B cell (primary cell): ENCODE measurements around the gene TTLL10. TPM values are rescaled to one million over a fixed set of nuclear protein-coding genes. Genes with fewer than 3 reads are reported as not detected.

Experiments
- ATAC-seq: fragments of 200-7000 bp; cut with Tn5 transposase; one replicate; pipeline ENCODE4 v1.10.0; 2021; ENCODE audit warnings: low read depth, mild to moderate bottlenecking, moderate number of reproducible peaks, moderate library complexity
- CTCF ChIA-PET: fragments of 350-600 bp; sonication (Branson Sonifier 250); formaldehyde crosslinking; loops from one replicate; lab custom pipeline; 2021; ENCODE audit warnings: antibody characterized with exemption, inconsistent platforms; lab: Charles Lee
- POLR2A ChIA-PET: fragments of 350-600 bp; sonication (Branson Sonifier 250); formaldehyde crosslinking; loops from one replicate; lab custom pipeline; 2021; ENCODE audit warnings: antibody characterized with exemption; lab: Charles Lee
- DNase-seq: peaks from one replicate; pipeline ENCODE4 v3.0.0; 2013
- H2AFZ ChIP-seq: 2 replicates; pipeline ENCODE4 v1.6.1; 2012; ENCODE audit warnings: mild to moderate bottlenecking, low read depth, low read length; ENCODE audit not compliant: insufficient read depth, poor library complexity, severe bottlenecking
- H3K27ac ChIP-seq, 2 donors: 1 replicate in 1 of 2; 2 replicates in 1 of 2; pipeline ENCODE4 v1.5.1; 2012 to 2013; ENCODE audit warnings: low read length in 2 of 2, mild to moderate bottlenecking in 2 of 2, moderate library complexity in 1 of 2
- H3K27me3 ChIP-seq, 4 experiments: fragments of 200-600 bp in 1 of 4; sonication (generic) in 1 of 4; replicated peaks in 1 of 4; 1 replicate in 2 of 4; 2 replicates in 2 of 4; pipeline versions ENCODE4 v1.6.1 to v1.7.0; 2013 to 2016; ENCODE audit warnings: low read length in 3 of 4, mild to moderate bottlenecking in 2 of 4, mixed read lengths in 1 of 4, moderate library complexity in 1 of 4; ENCODE audit not compliant: insufficient read depth in 4 of 4, control insufficient read depth in 3 of 4; ENCODE audit errors: control extremely low read depth in 1 of 4
- H3K36me3 ChIP-seq, 2 experiments: replicated peaks in 1 of 2; 1 replicate in 1 of 2; 2 replicates in 1 of 2; pipeline versions ENCODE4 v1.6.1 to v1.7.1; 2013; ENCODE audit warnings: low read length in 1 of 2; ENCODE audit not compliant: insufficient read depth in 2 of 2, control insufficient read depth in 1 of 2; ENCODE audit errors: control extremely low read depth in 1 of 2, extremely low read depth in 1 of 2
- H3K4me1 ChIP-seq, 2 donors: fragments of 200-600 bp in 1 of 2; sonication (generic) in 1 of 2; 1 replicate in 1 of 2; 2 replicates in 1 of 2; pipeline versions ENCODE4 v1.5.1 to v1.6.1; 2013 to 2017; ENCODE audit warnings: low read length in 2 of 2; ENCODE audit not compliant: control insufficient read depth in 2 of 2, insufficient read depth in 2 of 2
- H3K4me2 ChIP-seq: replicated peaks from 2 replicates; pipeline ENCODE3; 2012; ENCODE audit warnings: mild to moderate bottlenecking, low read depth, low read length; ENCODE audit not compliant: poor library complexity, severe bottlenecking
- H3K4me3 ChIP-seq, 5 experiments: fragments of 200-600 bp in 1 of 5; sonication (generic) in 1 of 5; 1 replicate in 3 of 5; 2 replicates in 2 of 5; pipeline versions ENCODE4 v1.5.1 to v1.7.0; 2011 to 2016; ENCODE audit warnings: low read length in 4 of 5, mild to moderate bottlenecking in 4 of 5, low read depth in 2 of 5, control low read depth in 1 of 5, moderate library complexity in 1 of 5; ENCODE audit not compliant: insufficient read depth in 1 of 5; ENCODE audit errors: control extremely low read depth in 1 of 5, extremely low read depth in 1 of 5
- H3K79me2 ChIP-seq: fragments of 200-600 bp; sonication (generic); one replicate; pipeline ENCODE4 v1.6.0; 2016; ENCODE audit warnings: low read length; ENCODE audit not compliant: control insufficient read depth, insufficient read depth
- H3K9ac ChIP-seq: fragments of 200-600 bp; sonication (generic); 2 replicates; pipeline ENCODE4 v1.6.1; 2017; ENCODE audit warnings: mild to moderate bottlenecking, low read length, moderate library complexity
- H3K9me3 ChIP-seq, 3 donors: one replicate each; pipeline versions ENCODE4 v1.6.1 to v1.7.1; 2013; ENCODE audit warnings: low read length in 2 of 3; ENCODE audit not compliant: control insufficient read depth in 2 of 3, insufficient read depth in 1 of 3; ENCODE audit errors: control extremely low read depth in 1 of 3
- H4K20me1 ChIP-seq: 2 replicates; pipeline ENCODE4 v1.6.0; 2012; ENCODE audit warnings: mild to moderate bottlenecking, low read length; ENCODE audit not compliant: insufficient read depth, control insufficient read depth, poor library complexity, severe bottlenecking
- H3K27ac Mint-ChIP-seq: one replicate; pipeline ENCODE4 v1.8.0; 2021; ENCODE audit warnings: mixed read lengths
- H3K27me3 Mint-ChIP-seq: one replicate; pipeline ENCODE4 v1.8.0; 2021; ENCODE audit warnings: mixed read lengths
- H3K4me1 Mint-ChIP-seq: one replicate; pipeline ENCODE4 v1.8.0; 2021; ENCODE audit warnings: mixed read lengths
- H3K4me3 Mint-ChIP-seq: one replicate; pipeline ENCODE4 v1.8.0; 2021; ENCODE audit warnings: mixed read lengths
- H3K9me3 Mint-ChIP-seq: one replicate; pipeline ENCODE4 v1.8.0; 2022; ENCODE audit warnings: mixed read lengths; ENCODE audit not compliant: insufficient read depth
- CTCF ChIP-seq: fragments of 200-600 bp; IDR thresholded peaks from one replicate; pipeline ENCODE4 v1.8.0; 2022; ENCODE audit warnings: antibody characterized with exemption, mild to moderate bottlenecking
- EZH2 ChIP-seq: IDR thresholded peaks from 2 replicates; pipeline ENCODE4 v1.6.1; 2012; ENCODE audit warnings: borderline replicate concordance, low read depth, mild to moderate bottlenecking, moderate library complexity, low read length; ENCODE audit not compliant: insufficient read depth, poor library complexity, severe bottlenecking
- WGBS: methylation state at CpG from one replicate; pipeline ENCODE4 v1.1.5; 2013; ENCODE audit warnings: missing lambda C conversion rate; ENCODE audit not compliant: insufficient coverage; 5-methylcytosine and 5-hydroxymethylcytosine counted together
- intact Hi-C: fragments of 100-400 bp; cut with micrococcal nuclease; formaldehyde crosslinking; loops from one replicate; pipeline ENCODE4 v1.10.0; 2022
- polyA plus RNA-seq: library from polyadenylated mRNA; depleted of rRNA; stranded (reverse); fragments of >200 nt; gene quantifications from 2 replicates; pipeline ENCODE4 v1.2.3, GENCODE V29; 2012
- total RNA-seq, 2 donors: library from RNA; stranded (reverse); fragments of 120-200 nt in 1 of 2; gene quantifications; 1 replicate in 1 of 2; 2 replicates in 1 of 2; pipeline versions ENCODE4 v1.2.3 to v1.2.4, GENCODE V29; 2013 to 2022

Gene TTLL10
- total and polyA plus RNA-seq, 2 donors (not counting 1 experiment from before 2014, with no cell fraction given): 0.37 to 0.45 TPM

DNA sequence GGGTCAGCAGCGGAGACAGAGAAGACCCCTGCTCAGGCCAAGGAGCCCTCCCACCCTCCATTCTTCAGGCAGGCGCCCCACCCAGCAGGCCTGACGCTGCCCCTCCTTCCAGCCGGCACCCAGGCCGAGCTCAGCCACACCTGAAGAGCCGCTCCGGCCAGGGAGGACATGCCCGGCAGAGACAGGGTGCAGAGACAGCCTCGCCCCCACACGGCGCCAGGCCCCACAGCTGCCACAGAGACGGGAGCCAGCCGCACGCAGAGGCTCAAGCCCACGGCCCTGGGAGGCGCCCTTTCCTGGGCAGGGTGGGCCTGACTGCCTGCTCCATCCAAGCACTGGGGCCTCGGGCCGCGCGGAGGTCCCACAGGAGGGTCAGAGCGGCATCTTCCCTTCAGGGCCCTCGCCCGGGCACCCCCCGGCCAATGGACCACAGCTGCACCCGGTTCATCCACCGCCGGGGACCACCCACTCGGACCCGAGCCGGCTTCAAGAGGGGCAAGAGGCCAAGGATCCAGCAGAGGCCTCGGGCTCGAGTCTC, 5.2 kb downstream of the TTLL10 start:
- intact Hi-C loops: no loop called here
- WGBS: 81% methylated on average over 31 of the region's 32 CpGs
- Histone ChIP-seq H3K27me3 (peaks cover 0 to 68% (median 22%) of the 10 kb centered on the region in 4 experiments), H3K4me1 (peaks cover 20 to 37% of the 10 kb centered on the region in 2 donors), H3K27ac (no peak overlapping the region), H3K36me3 (no peaks in the 10 kb centered on the region), H3K4me2 (peak overlapping the region; percentile 12), H3K9ac (no peak overlapping the region), H3K79me2 (no peaks in the 10 kb centered on the region), H4K20me1 (no peaks in the 10 kb centered on the region), H3K4me3 (no peak overlapping the region), H2AFZ (no peak overlapping the region), H3K9me3 (peaks cover 0 to 17% (median 0%) of the 10 kb centered on the region in 3 donors)
- Mint-ChIP-seq H3K9me3 (no peaks in the 10 kb centered on the region), H3K27me3 (peaks cover 21% of the 10 kb centered on the region), H3K4me1 (peaks cover 33% of the 10 kb centered on the region), H3K4me3 (no peak overlapping the region), H3K27ac (no peak overlapping the region)
- ChIA-PET POLR2A (no interaction called here), CTCF (no interaction called here)
- ATAC-seq (no peak), DNase-seq (no peak)
- no peak for TF ChIP-seq EZH2
- no peak for TF ChIP-seq CTCF

DNA sequence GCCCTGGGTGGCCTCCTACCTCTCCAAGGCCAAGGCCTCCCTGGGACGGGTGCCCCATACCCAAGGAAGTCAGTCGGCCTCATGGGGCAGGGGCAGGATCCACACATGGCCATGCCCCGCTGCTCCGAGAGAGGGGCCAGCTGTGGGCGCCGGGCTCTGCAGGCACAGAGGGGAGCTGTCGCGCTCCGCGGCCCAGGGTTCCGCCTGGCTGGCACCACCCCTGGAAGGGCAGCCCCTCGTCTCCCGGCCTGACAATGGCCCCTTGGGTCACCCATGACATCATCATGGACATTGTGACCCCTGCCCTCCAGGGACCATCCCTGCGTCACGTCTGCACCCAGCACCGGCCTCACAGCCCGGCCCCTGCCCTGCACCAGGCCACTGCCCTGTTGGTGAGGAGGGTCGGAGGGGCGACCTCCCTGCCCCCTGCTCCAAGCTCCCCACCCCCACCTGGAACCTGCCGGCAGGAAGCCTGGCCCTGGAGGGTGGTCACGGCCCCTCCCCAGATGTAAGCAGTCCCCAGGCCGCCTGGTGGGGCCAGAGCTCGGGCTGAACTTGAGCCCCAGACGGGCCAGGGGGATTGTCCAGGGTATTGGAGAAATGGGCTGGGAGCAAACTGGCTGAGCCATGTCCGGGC, 5.8 kb downstream of the TTLL10 start:
- DNase-seq (no peak), ATAC-seq (peak; percentile 29)
- Histone ChIP-seq H3K4me2 (peak overlapping the region; percentile 12), H3K9me3 (peaks cover 0 to 17% (median 0%) of the 10 kb centered on the region in 3 donors), H2AFZ (no peak overlapping the region), H4K20me1 (no peaks in the 10 kb centered on the region), H3K27ac (no peak overlapping the region), H3K4me1 (peaks cover 14 to 31% of the 10 kb centered on the region in 2 donors), H3K9ac (no peak overlapping the region), H3K79me2 (no peaks in the 10 kb centered on the region), H3K27me3 (peaks cover 0 to 66% (median 20%) of the 10 kb centered on the region in 4 experiments), H3K36me3 (no peaks in the 10 kb centered on the region), H3K4me3 (no peak overlapping the region)
- H3K27me3 Mint-ChIP-seq: peaks cover 21% of the 10 kb centered on the region
- TF ChIP-seq EZH2: no peak
- TF ChIP-seq CTCF: no peak
- H3K9me3 Mint-ChIP-seq: no peaks in the 10 kb centered on the region
- no peak overlapping the region for H3K27ac Mint-ChIP-seq
- POLR2A ChIA-PET: interaction anchor here (0.9 kb wide), 1 partner anchor 8 kb away, joined by 7 read pairs; no protein-coding TSS in a partner anchor
- WGBS: 33% methylated on average over 24 of the region's 25 CpGs
- intact Hi-C loops: no loop called here
- peaks cover 29% of the 10 kb centered on the region for H3K4me1 Mint-ChIP-seq
- CTCF ChIA-PET: no interaction called here
- H3K4me3 Mint-ChIP-seq: no peak overlapping the region
